IMR-90 (cell line): ENCODE measurements around the gene HFE. TPM values are rescaled to one million over a fixed set of nuclear protein-coding genes. Genes with fewer than 3 reads are reported as not detected.

Experiments used
- ATAC-seq: fragments of 200-7000 bp; cut with Tn5 transposase; 2 replicates; pipeline ENCODE4 v1.9.1; 2020; ENCODE audit warnings: low read depth, mild to moderate bottlenecking, moderate library complexity
- BruUV-seq: library from RNA; stranded (reverse); fragments of 400-500 nt; replicated peaks from 2 replicates; lab custom pipeline; 2021; lab: Mats Ljungman, UMichigan
- CTCF ChIA-PET: fragments of 300-600 bp; formaldehyde crosslinking; extraction: SDS; loops from one replicate; lab custom pipeline; 2021; ENCODE audit warnings: antibody characterized with exemption; lab: Yijun Ruan, JAX
- POLR2A ChIA-PET: fragments of 300-600 bp; sonication (Branson Sonifier 250); formaldehyde crosslinking; loops from one replicate; lab custom pipeline; 2022; ENCODE audit warnings: antibody characterized with exemption; ENCODE audit not compliant: unreplicated experiment; lab: Charles Lee
- DNase-seq: peaks from one replicate; pipeline ENCODE4 v3.0.0; 2013
- H2AFZ ChIP-seq: replicated peaks from 2 replicates; pipeline ENCODE3; 2013; ENCODE audit warnings: low read length, mild to moderate bottlenecking; ENCODE audit not compliant: poor library complexity
- H2AK5ac ChIP-seq: 2 replicates; pipeline ENCODE4 v1.6.1; 2013; ENCODE audit warnings: low read depth, low read length, inconsistent platforms
- H2AK9ac ChIP-seq: replicated peaks from 2 replicates; pipeline ENCODE3; 2013; ENCODE audit warnings: mild to moderate bottlenecking, low read depth, low read length, moderate library complexity; ENCODE audit not compliant: poor library complexity
- H2BK120ac ChIP-seq: 2 replicates; pipeline ENCODE4 v1.6.1; 2013; ENCODE audit warnings: low read depth, low read length, inconsistent platforms
- H2BK15ac ChIP-seq: 3 replicates; pipeline ENCODE4 v1.6.1; 2013; ENCODE audit warnings: low read depth, low read length, inconsistent platforms
- H2BK20ac ChIP-seq: 2 replicates; pipeline ENCODE4 v1.6.1; 2013; ENCODE audit warnings: low read depth, mild to moderate bottlenecking, inconsistent platforms, low read length, moderate library complexity
- H2BK5ac ChIP-seq: 2 replicates; pipeline ENCODE4 v1.6.1; 2013; ENCODE audit warnings: mild to moderate bottlenecking, low read depth, low read length, inconsistent platforms; ENCODE audit not compliant: poor library complexity, severe bottlenecking
- H3K14ac ChIP-seq: replicated peaks from 2 replicates; pipeline ENCODE4 v1.6.1; 2013; ENCODE audit warnings: low read depth, low read length, inconsistent platforms
- H3K18ac ChIP-seq: 2 replicates; pipeline ENCODE4 v1.6.1; 2013; ENCODE audit warnings: low read depth, low read length, control low read depth
- H3K23ac ChIP-seq: 2 replicates; pipeline ENCODE4 v1.6.1; 2013; ENCODE audit warnings: low read depth, low read length, inconsistent platforms
- H3K27ac ChIP-seq: 2 replicates; pipeline ENCODE4 v1.5.1; 2013; ENCODE audit warnings: mild to moderate bottlenecking, control low read depth, low read length; ENCODE audit not compliant: insufficient read depth
- H3K27me3 ChIP-seq: 2 replicates; pipeline ENCODE4 v1.6.1; 2013; ENCODE audit warnings: low read length; ENCODE audit not compliant: control insufficient read depth, insufficient read depth
- H3K36me3 ChIP-seq: 2 replicates; pipeline ENCODE4 v1.6.1; 2013; ENCODE audit warnings: low read length, mixed read lengths; ENCODE audit not compliant: control insufficient read depth, insufficient read depth
- H3K4ac ChIP-seq: 2 replicates; pipeline ENCODE4 v1.6.1; 2013; ENCODE audit warnings: low read depth, low read length, inconsistent platforms
- H3K4me1 ChIP-seq: 2 replicates; pipeline ENCODE4 v1.6.1; 2013; ENCODE audit warnings: low read length, mixed read lengths; ENCODE audit not compliant: control insufficient read depth, insufficient read depth
- H3K4me2 ChIP-seq: 2 replicates; pipeline ENCODE4 v1.6.1; 2013; ENCODE audit warnings: low read depth, mild to moderate bottlenecking, control low read depth, low read length, moderate library complexity
- H3K4me3 ChIP-seq: 2 replicates; pipeline ENCODE4 v1.5.1; 2013; ENCODE audit warnings: low read depth, mild to moderate bottlenecking, control low read depth, low read length, moderate library complexity; ENCODE audit not compliant: insufficient read depth
- H3K56ac ChIP-seq: 2 replicates; pipeline ENCODE4 v1.6.1; 2013; ENCODE audit warnings: low read length, inconsistent platforms; ENCODE audit not compliant: insufficient read depth; ENCODE audit errors: extremely low read depth
- H3K79me1 ChIP-seq, 2 experiments: 2 replicates each; pipeline ENCODE4 v1.6.1; 2013; ENCODE audit warnings: low read length in 2 of 2, inconsistent platforms in 1 of 2, low read depth in 1 of 2
- H3K9ac ChIP-seq: 2 replicates; pipeline ENCODE4 v1.6.1; 2013; ENCODE audit warnings: low read depth, low read length, control low read depth
- H3K9me1 ChIP-seq: 2 replicates; pipeline ENCODE4 v1.6.1; 2013; ENCODE audit warnings: low read length, inconsistent platforms; ENCODE audit not compliant: insufficient read depth
- H3K9me3 ChIP-seq: 2 replicates; pipeline ENCODE4 v1.6.1; 2013; ENCODE audit warnings: low read length; ENCODE audit not compliant: control insufficient read depth, insufficient read depth
- H4K20me1 ChIP-seq: 2 replicates; pipeline ENCODE4 v1.6.1; 2013; ENCODE audit warnings: low read length, inconsistent platforms; ENCODE audit not compliant: insufficient read depth
- H4K5ac ChIP-seq: 2 replicates; pipeline ENCODE4 v1.6.1; 2013; ENCODE audit warnings: mild to moderate bottlenecking, low read depth, low read length, control low read depth
- H4K8ac ChIP-seq, 2 experiments: 2 replicates each; pipeline ENCODE4 v1.6.1; 2013; ENCODE audit warnings: low read depth in 2 of 2, low read length in 2 of 2, control low read depth in 1 of 2, inconsistent platforms in 1 of 2
- H4K91ac ChIP-seq: 2 replicates; pipeline ENCODE4 v1.6.1; 2013; ENCODE audit warnings: low read depth, low read length, inconsistent platforms; ENCODE audit not compliant: insufficient read depth
- CEBPB ChIP-seq: IDR thresholded peaks from 2 replicates; pipeline ENCODE4 v1.6.1; 2012; ENCODE audit warnings: low read depth, low read length, improper control_type of control experiment
- MAFK ChIP-seq: IDR thresholded peaks from 2 replicates; pipeline ENCODE4 v1.6.1; 2012; ENCODE audit warnings: low read depth, low read length, improper control_type of control experiment
- MAZ ChIP-seq: IDR thresholded peaks from 2 replicates; pipeline ENCODE4 v1.6.1; 2012; ENCODE audit warnings: low read depth, mild to moderate bottlenecking, low read length, improper control_type of control experiment, moderate library complexity, borderline replicate concordance
- MXI1 ChIP-seq: IDR thresholded peaks from 2 replicates; pipeline ENCODE4 v1.6.1; 2012; ENCODE audit warnings: low read depth, mild to moderate bottlenecking, low read length, moderate library complexity, borderline replicate concordance
- NFE2L2 ChIP-seq: fragments of 150-350 bp; IDR thresholded peaks from 2 replicates; pipeline ENCODE4 v1.6.1; 2016; ENCODE audit warnings: low read depth, mild to moderate bottlenecking, low read length
- RAD21 ChIP-seq: IDR thresholded peaks from 2 replicates; pipeline ENCODE4 v1.6.1; 2012; ENCODE audit warnings: low read length, improper control_type of control experiment
- RCOR1 ChIP-seq: IDR thresholded peaks from 2 replicates; pipeline ENCODE4 v1.6.1; 2012; ENCODE audit warnings: mild to moderate bottlenecking, low read length, improper control_type of control experiment; ENCODE audit not compliant: insufficient replicate concordance
- RFX5 ChIP-seq: IDR thresholded peaks from 2 replicates; pipeline ENCODE4 v1.8.0; 2012; ENCODE audit warnings: low read depth, mild to moderate bottlenecking, low read length, moderate library complexity
- SMC3 ChIP-seq: fragments of 150-350 bp; IDR thresholded peaks from 2 replicates; pipeline ENCODE4 v1.6.1; 2016; ENCODE audit warnings: low read depth, mild to moderate bottlenecking, antibody characterized with exemption, low read length, moderate library complexity
- WGBS, 2 experiments: methylation state at CpG; one replicate each; pipeline versions ENCODE4 v1.1.5 to v1.1.7; 2013; ENCODE audit warnings: missing lambda C conversion rate in 2 of 2; ENCODE audit not compliant: insufficient read length in 1 of 2; ENCODE audit errors: extremely low coverage in 2 of 2; 5-methylcytosine and 5-hydroxymethylcytosine counted together
- dilution Hi-C: fragments of 300-500 bp; cut with HindIII; formaldehyde crosslinking; loops from one replicate; pipeline ENCODE4 v1.14.3; 2018; ENCODE audit warnings: low sequenced_read_pairs; ENCODE audit not compliant: unreplicated experiment
- in situ Hi-C: fragments of 300-500 bp; cut with MboI; formaldehyde crosslinking; loops from 3 replicates; pipeline ENCODE4 v1.14.3; 2019; ENCODE audit warnings: low sequenced_read_pairs, inconsistent platforms, mixed read lengths
- intact Hi-C: fragments of 100-400 bp; cut with micrococcal nuclease; formaldehyde crosslinking; loops from 2 replicates; pipeline ENCODE4 v1.10.0; 2022
- polyA plus RNA-seq, 3 experiments: library from polyadenylated mRNA; depleted of rRNA; stranded (reverse); fragments of >200 nt; gene quantifications; 2 replicates each; pipeline ENCODE4 v1.2.3, GENCODE V29; 2012; ENCODE audit warnings: low replicate concordance in 1 of 3
- total RNA-seq: library from RNA; depleted of rRNA; stranded (reverse); fragments of >200 nt; gene quantifications from 2 replicates; pipeline ENCODE4 v1.2.3, GENCODE V29; 2012
- TF ChIP-seq, protein P1 (sequence below): fragments of 150-350 bp; IDR thresholded peaks from 2 replicates; pipeline ENCODE4 v1.6.1; 2017; ENCODE audit warnings: mild to moderate bottlenecking, antibody characterized with exemption, low read length, low read depth
- TF ChIP-seq, protein P2 (sequence below): fragments of 150-350 bp; IDR thresholded peaks from 2 replicates; pipeline ENCODE4 v1.6.1; 2016; ENCODE audit warnings: low read depth, mild to moderate bottlenecking, low read length, moderate library complexity, borderline replicate concordance

Gene HFE
- total and polyA plus RNA-seq, 2 of the 4 experiments (the other 2 are of a cell fraction): 14.9 to 15.7 TPM

GRCh38 chr6:26122005-26122388, 34.8 kb downstream of the HFE start:
- no peak overlapping the region for H3K14ac ChIP-seq
- H3K18ac ChIP-seq: no peak overlapping the region; the same call in 1 of the 2 replicates
- H2BK120ac ChIP-seq: peak overlapping the region; percentile 91
- H3K9me1 ChIP-seq: no peaks in the 10 kb centered on the region
- peaks cover 0 to 6% of the 10 kb centered on the region in 2 experiments; a peak in 1 of 4 replicates for H3K79me1 ChIP-seq
- no peaks in the 10 kb centered on the region for H3K27me3 ChIP-seq
- H3K36me3 ChIP-seq: no peaks in the 10 kb centered on the region
- H3K4ac ChIP-seq: peak overlapping the region; percentile 78
- no peak overlapping the region for H3K27ac ChIP-seq
- H2BK20ac ChIP-seq: no peak overlapping the region
- intact Hi-C loops (loop anchor here (2.0 kb wide), 1 partner anchor 67 kb away; no protein-coding TSS in a partner anchor), in situ Hi-C loops (no loop called here), dilution Hi-C loops (no loop called here)
- H4K91ac ChIP-seq: no peak overlapping the region
- ATAC-seq (no peak), DNase-seq (no peak)
- peaks cover 28% of the 10 kb centered on the region for H4K20me1 ChIP-seq
- H3K4me3 ChIP-seq: no peak overlapping the region
- WGBS, 2 experiments: no CpG with 5 or more reads among the region's 4 CpGs
- ChIA-PET POLR2A (no interaction called here), CTCF (no interaction called here)
- no peak overlapping the region for H4K5ac ChIP-seq
- no peaks in the 10 kb centered on the region for H3K9me3 ChIP-seq
- H2AK5ac ChIP-seq: no peak overlapping the region
- no peak overlapping the region for H3K9ac ChIP-seq
- H3K56ac ChIP-seq: 0 out of 2 replicates have a peak overlapping the region, but pooled peaks have one; percentile 51
- H2AFZ ChIP-seq: no peak overlapping the region
- H2BK15ac ChIP-seq: peak overlapping the region; percentile 75; the same call in 1 of the 3 replicates
- H4K8ac ChIP-seq: peak overlapping the region; percentile 22 to 30; a peak in 2 of 4 replicates
- H2AK9ac ChIP-seq: no peak overlapping the region
- H3K4me2 ChIP-seq: no peak overlapping the region
- H2BK5ac ChIP-seq: peak overlapping the region; percentile 90
- BruUV-seq: no TSS peak
- no peak for TF ChIP-seq MAFK
- no peak for TF ChIP-seq RAD21
- no peak for TF ChIP-seq SMC3
- no peak for TF ChIP-seq RCOR1
- TF ChIP-seq, protein P1, sequence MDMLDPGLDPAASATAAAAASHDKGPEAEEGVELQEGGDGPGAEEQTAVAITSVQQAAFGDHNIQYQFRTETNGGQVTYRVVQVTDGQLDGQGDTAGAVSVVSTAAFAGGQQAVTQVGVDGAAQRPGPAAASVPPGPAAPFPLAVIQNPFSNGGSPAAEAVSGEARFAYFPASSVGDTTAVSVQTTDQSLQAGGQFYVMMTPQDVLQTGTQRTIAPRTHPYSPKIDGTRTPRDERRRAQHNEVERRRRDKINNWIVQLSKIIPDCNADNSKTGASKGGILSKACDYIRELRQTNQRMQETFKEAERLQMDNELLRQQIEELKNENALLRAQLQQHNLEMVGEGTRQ: no peak
- no peak for TF ChIP-seq MAZ
- TF ChIP-seq RFX5: no peak
- TF ChIP-seq MXI1: no peak
- TF ChIP-seq CEBPB: no peak
- TF ChIP-seq NFE2L2: no peak
- TF ChIP-seq, protein P2, sequence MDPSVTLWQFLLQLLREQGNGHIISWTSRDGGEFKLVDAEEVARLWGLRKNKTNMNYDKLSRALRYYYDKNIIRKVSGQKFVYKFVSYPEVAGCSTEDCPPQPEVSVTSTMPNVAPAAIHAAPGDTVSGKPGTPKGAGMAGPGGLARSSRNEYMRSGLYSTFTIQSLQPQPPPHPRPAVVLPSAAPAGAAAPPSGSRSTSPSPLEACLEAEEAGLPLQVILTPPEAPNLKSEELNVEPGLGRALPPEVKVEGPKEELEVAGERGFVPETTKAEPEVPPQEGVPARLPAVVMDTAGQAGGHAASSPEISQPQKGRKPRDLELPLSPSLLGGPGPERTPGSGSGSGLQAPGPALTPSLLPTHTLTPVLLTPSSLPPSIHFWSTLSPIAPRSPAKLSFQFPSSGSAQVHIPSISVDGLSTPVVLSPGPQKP: no peak
- H3K23ac ChIP-seq: peak overlapping the region; percentile 29; the same call in 1 of the 2 replicates
- H3K4me1 ChIP-seq: peaks cover 5% of the 10 kb centered on the region
